HepG2 (cell line): Measurements from ENCODE around the gene MYO15A.

ENCODE experiments used
- ATF4 ChIP-seq, 2 experiments: fragments of 450-650 bp in 1 of 2; sonication (generic) in 1 of 2; formaldehyde crosslinking; IDR thresholded peaks; 2 replicates each; pipeline versions ENCODE4 v1.5.0 to v1.8.0; 2020 to 2022; ENCODE audit warnings: mild to moderate bottlenecking in 1 of 2, missing genetic modification reagents in 1 of 2
- CREB1 ChIP-seq, 2 experiments: fragments of 450-650 bp in 1 of 2; IDR thresholded peaks; 2 replicates each; pipeline ENCODE4 v1.6.1; 2016 to 2017; ENCODE audit warnings: control low read depth in 1 of 2, mild to moderate bottlenecking in 1 of 2, missing compliant biosample characterization in 1 of 2, missing genetic modification characterization in 1 of 2
- CTCF ChIP-seq: sonication (generic); formaldehyde crosslinking; IDR thresholded peaks from 2 replicates; pipeline ENCODE4 v1.5.0; 2020; ENCODE audit warnings: mild to moderate bottlenecking, missing genetic modification reagents, moderate library complexity
- DZIP1 ChIP-seq: sonication (generic); formaldehyde crosslinking; IDR thresholded peaks from 2 replicates; pipeline ENCODE4 v1.5.0; 2020; ENCODE audit warnings: mild to moderate bottlenecking, missing genetic modification reagents
- FOXM1 ChIP-seq: sonication (generic); formaldehyde crosslinking; IDR thresholded peaks from 2 replicates; pipeline ENCODE4 v1.5.0; 2020; ENCODE audit warnings: missing genetic modification reagents
- HOXA7 ChIP-seq: sonication (generic); formaldehyde crosslinking; IDR thresholded peaks from 2 replicates; pipeline ENCODE4 v1.8.1; 2022; ENCODE audit warnings: mild to moderate bottlenecking, missing genetic modification reagents, moderate library complexity
- IRF1 ChIP-seq: sonication (generic); formaldehyde crosslinking; IDR thresholded peaks from 2 replicates; pipeline ENCODE4 v1.4.0; 2020; ENCODE audit warnings: low read depth, mild to moderate bottlenecking, missing genetic modification reagents
- JARID2 ChIP-seq: sonication (generic); formaldehyde crosslinking; IDR thresholded peaks from 2 replicates; pipeline ENCODE4 v1.8.1; 2023; ENCODE audit warnings: missing genetic modification reagents, inconsistent platforms; ENCODE audit not compliant: insufficient replicate concordance
- NFAT5 ChIP-seq: sonication (generic); formaldehyde crosslinking; IDR thresholded peaks from 2 replicates; pipeline ENCODE4 v1.4.0; 2020; ENCODE audit warnings: missing genetic modification reagents
- SRSF9 ChIP-seq: fragments of 200-400 bp; formaldehyde crosslinking; IDR thresholded peaks from 2 replicates; pipeline ENCODE4 v1.6.1; 2018; ENCODE audit warnings: borderline replicate concordance, mild to moderate bottlenecking, low read depth, low read length; ENCODE audit not compliant: insufficient read depth, poor library complexity, severe bottlenecking
- ZBTB7A ChIP-seq: sonication (generic); formaldehyde crosslinking; IDR thresholded peaks from 2 replicates; pipeline ENCODE4 v1.8.0; 2022; ENCODE audit warnings: mild to moderate bottlenecking, missing genetic modification reagents
- ZNF280B ChIP-seq: sonication (generic); formaldehyde crosslinking; IDR thresholded peaks from 2 replicates; pipeline ENCODE4 v1.5.0; 2020; ENCODE audit warnings: missing genetic modification reagents, mild to moderate bottlenecking, borderline replicate concordance
- ZNF660 ChIP-seq: sonication (generic); formaldehyde crosslinking; IDR thresholded peaks from 2 replicates; pipeline ENCODE4 v1.5.1; 2020; ENCODE audit warnings: mild to moderate bottlenecking, low read depth, missing genetic modification reagents, borderline replicate concordance
- ZNF737 ChIP-seq: sonication (generic); formaldehyde crosslinking; IDR thresholded peaks from 2 replicates; pipeline ENCODE4 v1.5.0; 2020; ENCODE audit warnings: missing genetic modification reagents, mild to moderate bottlenecking, borderline replicate concordance

GRCh38 chr17:18157354-18157985 lies 48.9 kb downstream of the MYO15A start:
- TF ChIP-seq CTCF (CRISPR knock-in tag) (no peak), IRF1 (CRISPR knock-in tag) (no peak), ATF4 (CRISPR knock-in tag; IDR thresholded peaks at IDR 0.05) (no peak), JARID2 (no peak), HOXA7 (no peak), ZNF280B (CRISPR knock-in tag) (no peak), DZIP1 (CRISPR knock-in tag) (no peak), ZNF660 (CRISPR knock-in tag) (no peak), CREB1 (IDR thresholded peaks at IDR 0.05) (no peak), CREB1 (CRISPR knock-in tag; IDR thresholded peaks at IDR 0.05) (no peak), SRSF9 (no peak), ZNF737 (CRISPR knock-in tag) (no peak), NFAT5 (CRISPR knock-in tag) (no peak), ZBTB7A (no peak), FOXM1 (CRISPR knock-in tag) (no peak)
